ENCODE data around the gene TMEM52.

Gene TMEM52

DNA sequence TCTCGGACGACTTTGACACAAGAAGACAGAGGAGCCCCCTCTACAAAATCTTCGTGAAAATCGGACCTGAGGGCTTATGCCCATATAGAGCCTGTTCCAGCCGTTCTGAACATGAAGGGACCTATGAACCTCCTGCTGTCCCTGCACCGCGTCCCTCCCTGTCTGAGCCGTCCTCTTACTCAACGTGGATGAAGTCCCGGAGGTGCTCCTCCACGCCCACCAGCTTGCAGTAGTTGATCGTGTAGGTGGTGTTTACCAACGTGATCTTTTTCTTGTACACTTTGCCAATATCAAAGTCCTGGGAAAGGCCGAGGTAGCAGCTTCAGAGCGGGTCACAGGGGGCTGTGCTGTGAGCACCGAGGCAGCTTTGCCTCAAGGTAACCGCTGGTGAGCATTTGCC, 44.5 kb upstream of the TMEM52 start:
- H3F3A ChIP-seq (ENCODE audit: insufficient read depth, low read length): no peaks in the 10 kb centered on the region
- TF ChIP-seq, protein P1, sequence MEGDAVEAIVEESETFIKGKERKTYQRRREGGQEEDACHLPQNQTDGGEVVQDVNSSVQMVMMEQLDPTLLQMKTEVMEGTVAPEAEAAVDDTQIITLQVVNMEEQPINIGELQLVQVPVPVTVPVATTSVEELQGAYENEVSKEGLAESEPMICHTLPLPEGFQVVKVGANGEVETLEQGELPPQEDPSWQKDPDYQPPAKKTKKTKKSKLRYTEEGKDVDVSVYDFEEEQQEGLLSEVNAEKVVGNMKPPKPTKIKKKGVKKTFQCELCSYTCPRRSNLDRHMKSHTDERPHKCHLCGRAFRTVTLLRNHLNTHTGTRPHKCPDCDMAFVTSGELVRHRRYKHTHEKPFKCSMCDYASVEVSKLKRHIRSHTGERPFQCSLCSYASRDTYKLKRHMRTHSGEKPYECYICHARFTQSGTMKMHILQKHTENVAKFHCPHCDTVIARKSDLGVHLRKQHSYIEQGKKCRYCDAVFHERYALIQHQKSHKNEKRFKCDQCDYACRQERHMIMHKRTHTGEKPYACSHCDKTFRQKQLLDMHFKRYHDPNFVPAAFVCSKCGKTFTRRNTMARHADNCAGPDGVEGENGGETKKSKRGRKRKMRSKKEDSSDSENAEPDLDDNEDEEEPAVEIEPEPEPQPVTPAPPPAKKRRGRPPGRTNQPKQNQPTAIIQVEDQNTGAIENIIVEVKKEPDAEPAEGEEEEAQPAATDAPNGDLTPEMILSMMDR (IDR thresholded peaks at IDR 0.05; ENCODE audit: low read length): no peak
- TF ChIP-seq EZH2phosphoT487 (IDR thresholded peaks at IDR 0.05; ENCODE audit: low read length) (no peak), EZH2 (optimal IDR thresholded peaks at IDR 0.05; ENCODE audit: low read depth, low read length) (no peak)
- H3K36me3 ChIP-seq (replicated peaks; ENCODE audit: insufficient read depth, low read length): no peaks in the 10 kb centered on the region
- no peaks in the 10 kb centered on the region for H3K4me1 ChIP-seq (ENCODE audit: low read length)
- no peaks in the 10 kb centered on the region for H3K9me3 ChIP-seq (replicated peaks; ENCODE audit: insufficient read depth, low read length)
- no peaks in the 10 kb centered on the region for H4K20me1 ChIP-seq (ENCODE audit: insufficient read depth, low read length)
- peaks cover 100% of the 10 kb centered on the region for H3K27me3 ChIP-seq (replicated peaks; ENCODE audit: insufficient read depth, low read length)
- no peak overlapping the region for H3K27ac ChIP-seq (ENCODE audit: low read length)
- H3K9ac ChIP-seq (ENCODE audit: low read length): no peak overlapping the region
- no peak overlapping the region for H3K4me2 ChIP-seq (ENCODE audit: low read depth, low read length)
- no peak overlapping the region for H2AFZ ChIP-seq (ENCODE audit: low read length)
- H3K4me3 ChIP-seq (ENCODE audit: low read length): no peak overlapping the region
- H3K79me2 ChIP-seq (ENCODE audit: low read length): no peaks in the 10 kb centered on the region
- H3K9me2 ChIP-seq (replicated peaks; ENCODE audit: insufficient read depth, low read length): no peaks in the 10 kb centered on the region
- DNase-seq: no peak

DNA sequence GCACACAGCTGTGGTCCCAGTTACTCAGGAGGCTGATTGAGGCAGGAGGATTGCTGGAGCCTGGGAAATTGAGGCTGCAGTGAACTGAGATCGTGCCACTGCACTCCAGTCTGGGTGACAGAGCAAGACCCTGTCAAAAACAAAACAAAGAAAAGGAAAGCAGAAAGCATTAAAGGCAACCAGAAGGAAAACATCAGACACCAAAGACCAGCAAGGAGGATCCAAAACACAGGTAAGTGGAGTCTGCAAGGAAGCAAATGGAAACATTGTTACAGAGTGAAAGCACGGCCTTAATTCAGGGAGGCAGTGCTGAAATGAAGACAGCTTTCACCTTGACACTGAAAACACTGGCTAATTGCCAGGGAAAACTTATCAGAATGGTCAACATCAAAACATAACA, 43.7 kb upstream of the TMEM52 start:
- no peaks in the 10 kb centered on the region for H3K4me1 ChIP-seq (ENCODE audit: low read length)
- TF ChIP-seq, protein P1 (IDR thresholded peaks at IDR 0.05; ENCODE audit: low read length): no peak
- TF ChIP-seq EZH2 (optimal IDR thresholded peaks at IDR 0.05; ENCODE audit: low read depth, low read length): no peak
- no peak for TF ChIP-seq EZH2phosphoT487 (IDR thresholded peaks at IDR 0.05; ENCODE audit: low read length)

DNA sequence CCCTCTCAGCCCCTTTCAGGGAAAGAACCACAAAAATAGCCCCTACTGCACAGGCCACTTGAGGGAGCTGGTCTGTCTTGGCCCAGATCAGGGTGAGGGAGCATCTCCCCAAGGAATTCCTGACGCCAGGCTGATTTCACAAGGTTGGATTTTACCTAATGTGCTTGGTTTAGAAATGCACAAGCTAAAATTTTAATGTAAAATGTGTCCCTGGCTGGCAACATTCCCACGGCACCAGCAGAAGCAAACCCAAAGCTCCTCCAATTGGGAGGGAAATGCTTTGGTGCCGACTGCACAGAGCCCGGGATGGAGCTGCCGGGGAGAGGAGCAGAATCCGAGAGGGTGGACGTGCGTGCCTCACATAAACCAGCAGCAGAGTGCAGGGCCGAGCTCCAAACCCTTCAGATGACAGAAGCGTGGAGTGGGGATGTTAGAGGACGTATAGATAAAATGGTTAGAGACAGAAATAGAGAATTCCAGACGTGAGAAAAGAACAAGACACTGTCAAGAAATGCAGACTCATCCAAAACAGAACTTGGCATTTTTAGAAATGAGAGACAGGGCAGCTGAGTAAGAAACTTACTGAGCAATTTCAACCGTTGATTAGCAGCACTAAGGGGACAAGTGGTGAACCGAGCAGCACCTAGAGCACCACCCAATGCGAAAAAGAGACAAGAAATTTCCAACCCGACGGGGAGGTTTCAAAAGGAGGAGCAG, 41.6 kb upstream of the TMEM52 start:
- Histone ChIP-seq H3K9me3 (replicated peaks; ENCODE audit: insufficient read depth, low read length) (no peaks in the 10 kb centered on the region), H3K79me2 (ENCODE audit: low read length) (no peaks in the 10 kb centered on the region), H3K4me3 (ENCODE audit: low read length) (no peak overlapping the region), H3K4me2 (ENCODE audit: low read depth, low read length) (no peak overlapping the region), H3K9me2 (replicated peaks; ENCODE audit: insufficient read depth, low read length) (no peaks in the 10 kb centered on the region), H3K4me1 (ENCODE audit: low read length) (no peaks in the 10 kb centered on the region), H3K27ac (ENCODE audit: low read length) (no peak overlapping the region), H3K36me3 (replicated peaks; ENCODE audit: insufficient read depth, low read length) (no peaks in the 10 kb centered on the region), H3F3A (ENCODE audit: insufficient read depth, low read length) (no peaks in the 10 kb centered on the region), H2AFZ (ENCODE audit: low read length) (no peak overlapping the region), H4K20me1 (ENCODE audit: insufficient read depth, low read length) (no peaks in the 10 kb centered on the region), H3K27me3 (replicated peaks; ENCODE audit: insufficient read depth, low read length) (peaks cover 99% of the 10 kb centered on the region), H3K9ac (ENCODE audit: low read length) (no peak overlapping the region)
- DNase-seq: no peak
- no peak for TF ChIP-seq EZH2 (optimal IDR thresholded peaks at IDR 0.05; ENCODE audit: low read depth, low read length)
- TF ChIP-seq, protein P1 (IDR thresholded peaks at IDR 0.05; ENCODE audit: low read length): no peak
- no peak for TF ChIP-seq EZH2phosphoT487 (IDR thresholded peaks at IDR 0.05; ENCODE audit: low read length)

More for the DNA sequence above, 43.7 kb upstream of the TMEM52 start:
- no peak for DNase-seq
- no peaks in the 10 kb centered on the region for H3K79me2 ChIP-seq (ENCODE audit: low read length)
- no peak overlapping the region for H3K27ac ChIP-seq (ENCODE audit: low read length)
- no peaks in the 10 kb centered on the region for H3K9me3 ChIP-seq (replicated peaks; ENCODE audit: insufficient read depth, low read length)
- H3K9me2 ChIP-seq (replicated peaks; ENCODE audit: insufficient read depth, low read length): no peaks in the 10 kb centered on the region
- no peaks in the 10 kb centered on the region for H3F3A ChIP-seq (ENCODE audit: insufficient read depth, low read length)
- no peak overlapping the region for H3K4me3 ChIP-seq (ENCODE audit: low read length)
- H3K4me2 ChIP-seq (ENCODE audit: low read depth, low read length): no peak overlapping the region
- H3K27me3 ChIP-seq (replicated peaks; ENCODE audit: insufficient read depth, low read length): peaks cover 100% of the 10 kb centered on the region
- no peak overlapping the region for H2AFZ ChIP-seq (ENCODE audit: low read length)
- no peaks in the 10 kb centered on the region for H4K20me1 ChIP-seq (ENCODE audit: insufficient read depth, low read length)
- no peak overlapping the region for H3K9ac ChIP-seq (ENCODE audit: low read length)
- no peaks in the 10 kb centered on the region for H3K36me3 ChIP-seq (replicated peaks; ENCODE audit: insufficient read depth, low read length)
